GM21825 (cell line): ENCODE results near the gene NOTO.
A peak's percentile ranks its signal among the peaks of the same experiment; 100 is the strongest.
"Not testable (repeated sequence)": the region's sequence is repeated elsewhere in the genome, so short reads cannot be mapped to it uniquely, and the experiment has no call there.

Experiments
- ATAC-seq: cut with Tn5 transposase; IDR thresholded peaks from one replicate; pipeline ENCODE4 v1.9.1; 2021; ENCODE audit warnings: mild to moderate bottlenecking, moderate library complexity; ENCODE audit not compliant: unreplicated experiment

The NOTO gene

DNA sequence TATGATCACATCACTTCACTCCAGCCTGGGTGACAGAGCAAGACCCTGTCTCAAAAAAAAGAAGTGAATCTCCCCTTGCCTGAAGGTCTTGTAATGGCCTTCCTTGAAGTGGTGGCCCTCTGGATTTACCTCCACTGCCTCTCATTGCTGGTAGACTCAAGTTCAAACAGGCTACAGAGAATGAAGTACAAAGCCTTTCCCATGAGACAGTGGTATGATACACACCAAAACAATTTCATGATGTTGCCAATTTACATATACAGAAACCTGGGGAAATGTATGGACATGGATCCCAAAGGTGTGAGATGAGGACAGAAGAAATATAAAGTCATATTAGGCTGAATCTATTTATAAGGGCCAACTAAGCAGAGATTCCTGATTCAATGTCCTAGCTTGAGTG, 4.8 kb upstream of the NOTO start:
- ATAC-seq: no peak

DNA sequence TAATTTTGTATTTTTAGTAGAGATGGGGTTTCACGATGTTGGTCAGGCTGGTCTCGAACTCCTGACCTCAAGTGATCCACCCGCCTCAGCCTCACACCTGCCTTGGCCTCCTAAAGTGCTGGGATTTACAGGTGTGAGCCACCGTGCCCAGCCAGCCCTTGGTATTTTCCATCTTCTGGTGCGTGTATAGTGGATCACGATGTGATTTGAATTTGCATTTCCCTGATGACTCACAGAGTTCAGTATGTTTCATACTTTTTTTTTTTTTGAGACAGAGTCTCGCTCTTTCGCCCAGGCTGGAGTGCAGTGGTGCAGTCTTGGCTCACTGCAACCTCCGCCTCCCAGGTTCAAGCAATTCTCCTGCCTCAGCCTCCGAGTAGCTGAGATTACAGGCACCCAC, 2.1 kb upstream of the NOTO start:
- not testable (repeated sequence) for ATAC-seq

DNA sequence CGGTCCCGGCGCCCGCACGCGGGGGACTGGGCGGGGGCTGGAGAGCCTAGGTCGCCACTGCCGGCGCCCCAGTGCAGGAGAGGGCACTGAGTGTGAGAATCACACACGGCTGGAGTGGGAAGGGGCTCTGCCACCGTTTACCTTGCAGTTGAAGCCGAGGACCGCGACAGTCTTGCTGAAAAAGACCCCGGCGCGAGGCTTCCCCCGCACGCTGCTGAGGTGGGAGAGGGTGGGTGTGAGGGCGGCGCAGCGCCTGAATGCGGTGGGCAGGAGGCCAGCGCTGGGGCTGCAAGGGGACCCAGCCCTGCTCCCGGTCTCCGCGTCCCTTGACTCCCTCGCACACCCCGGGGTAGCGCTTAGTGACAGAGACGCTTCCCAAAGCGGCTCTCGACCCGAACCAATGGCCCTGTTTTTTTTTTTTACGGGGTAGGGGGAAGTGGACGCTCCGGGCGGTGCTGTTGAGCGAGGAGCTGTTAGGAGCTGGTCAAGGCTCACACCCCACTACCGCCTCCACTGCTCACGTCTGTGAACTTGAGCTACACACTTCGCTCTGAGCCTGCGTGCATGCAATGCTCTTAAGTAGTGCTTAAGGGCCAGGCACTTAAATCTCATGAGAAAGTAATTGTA, 794 bp downstream of the NOTO start:
- ATAC-seq: no peak

DNA sequence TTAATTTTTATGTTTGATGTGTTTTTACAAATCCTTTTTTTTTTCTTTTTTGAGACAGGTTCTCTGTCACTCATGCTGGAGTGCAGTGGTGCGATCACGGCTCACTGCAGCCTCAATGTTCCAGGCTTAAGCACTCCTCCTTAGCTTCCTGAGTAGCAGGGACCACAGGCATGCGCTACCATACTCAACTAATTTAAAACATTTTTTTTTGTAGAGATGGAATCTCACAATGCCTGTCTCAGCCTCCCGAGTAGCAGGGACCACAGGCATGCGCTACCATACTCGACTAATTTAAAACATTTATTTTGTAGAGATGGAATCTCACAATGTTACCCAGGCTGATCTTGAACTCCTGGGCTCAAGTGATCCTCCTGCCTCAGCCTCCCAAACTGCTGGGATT, 3.2 kb downstream of the NOTO start:
- ATAC-seq: no peak

DNA sequence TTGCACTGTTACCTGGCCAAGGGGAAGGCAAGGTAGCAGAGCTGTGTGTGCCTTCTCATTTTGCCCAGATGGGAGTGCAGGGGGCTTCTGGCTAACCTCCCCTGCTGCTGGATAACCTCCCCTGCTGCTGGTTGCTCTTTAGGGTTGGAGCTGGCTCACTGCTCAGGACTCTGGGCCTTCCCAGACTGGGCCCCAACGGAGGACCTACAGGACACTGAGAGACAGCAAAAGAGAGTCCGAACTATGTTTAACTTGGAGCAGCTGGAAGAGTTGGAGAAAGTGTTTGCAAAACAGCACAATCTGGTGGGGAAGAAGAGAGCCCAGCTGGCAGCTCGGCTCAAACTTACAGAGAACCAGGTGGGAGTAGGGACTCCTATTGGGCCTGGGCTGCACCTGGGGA, 5.9 kb downstream of the NOTO start:
- no peak for ATAC-seq

DNA sequence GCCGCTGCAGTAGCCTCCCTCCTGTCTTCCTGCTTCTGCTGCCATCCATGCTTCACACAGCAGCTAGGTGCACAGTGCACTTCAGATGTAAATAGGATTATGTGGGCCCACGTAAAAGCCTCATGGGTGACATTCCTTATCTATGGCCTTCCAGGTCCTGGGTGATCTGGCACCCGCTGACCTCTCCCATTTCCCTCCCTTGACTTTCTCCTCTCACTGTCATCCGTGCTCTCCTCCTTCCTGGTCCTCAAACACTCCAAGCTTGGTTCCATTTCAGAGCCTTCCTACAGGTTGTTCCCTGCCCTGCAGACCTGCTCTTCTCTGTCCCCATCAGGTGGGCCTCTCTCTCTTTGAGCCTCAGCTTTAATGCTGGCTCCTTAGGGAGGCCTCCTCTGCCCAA, 7.6 kb downstream of the NOTO start:
- ATAC-seq: no peak

DNA sequence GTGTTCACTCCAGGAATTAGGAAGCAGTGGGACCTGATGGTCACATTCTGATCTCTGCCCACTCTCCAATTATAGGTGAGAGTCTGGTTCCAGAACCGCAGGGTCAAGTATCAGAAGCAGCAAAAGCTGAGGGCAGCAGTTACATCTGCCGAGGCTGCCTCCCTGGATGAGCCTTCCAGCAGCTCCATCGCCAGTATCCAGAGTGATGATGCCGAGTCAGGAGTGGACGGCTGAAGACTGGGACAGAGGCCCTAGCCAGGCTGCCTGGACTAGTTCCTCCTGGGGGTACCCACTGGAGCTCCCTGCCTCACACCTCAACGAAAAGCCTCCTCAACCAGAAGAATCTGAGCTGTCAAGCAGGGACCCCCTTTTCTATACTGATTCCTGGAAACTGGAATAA, 8.3 kb downstream of the NOTO start:
- no peak for ATAC-seq

DNA sequence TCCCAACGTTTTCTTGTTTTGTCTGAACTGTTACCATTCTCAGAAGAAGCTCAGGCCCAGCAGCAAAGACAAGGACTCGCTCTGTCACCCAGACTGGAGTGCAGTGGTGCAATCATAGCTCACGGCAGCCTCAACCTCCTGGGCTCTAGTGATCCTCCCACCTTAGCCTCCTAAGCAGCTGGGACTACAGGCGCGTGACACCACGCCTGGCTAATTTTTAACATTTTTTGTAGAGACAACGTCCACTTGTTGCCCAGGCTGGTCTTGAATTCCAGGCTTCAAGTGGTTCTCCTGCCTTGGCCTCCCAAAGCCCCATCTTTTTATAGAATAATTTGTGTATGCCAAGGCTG, 9.7 kb downstream of the NOTO start:
- no peak for ATAC-seq

DNA sequence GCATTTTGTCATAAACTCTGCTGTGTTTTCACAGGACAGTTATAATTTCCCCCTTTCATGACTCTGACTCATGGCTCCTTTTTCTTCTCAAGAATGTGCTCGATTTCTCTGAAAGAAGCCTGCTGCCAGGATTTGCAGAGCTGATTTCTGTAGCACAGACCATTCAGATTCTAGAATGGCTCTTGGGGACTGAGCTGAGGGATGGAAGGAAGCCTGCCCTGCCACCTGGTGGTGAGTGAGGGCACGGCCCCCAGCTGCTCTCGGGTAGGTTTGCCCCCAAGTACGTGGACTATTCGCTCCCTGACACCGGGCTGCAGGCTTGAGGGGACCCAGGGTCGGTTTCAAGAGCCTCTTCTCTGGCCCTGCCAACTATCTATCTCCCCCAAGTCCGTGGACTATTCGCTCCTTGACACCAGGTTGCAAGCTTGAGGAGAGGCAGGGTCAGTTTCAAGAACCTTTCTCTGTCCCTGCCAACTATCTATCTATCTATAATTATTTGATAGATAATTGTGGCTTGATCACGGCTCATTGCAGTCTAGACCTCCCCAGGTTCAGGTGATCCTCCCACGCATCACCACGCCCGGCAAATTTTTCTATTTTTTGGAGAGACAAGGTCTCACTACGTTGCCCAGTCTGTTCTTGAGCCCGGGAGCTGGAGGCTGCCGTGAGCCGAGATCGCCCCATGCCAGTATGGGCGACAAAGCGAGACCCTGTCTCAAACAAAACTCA, 10.2 kb downstream of the NOTO start:
- peak; percentile 74 for ATAC-seq

DNA sequence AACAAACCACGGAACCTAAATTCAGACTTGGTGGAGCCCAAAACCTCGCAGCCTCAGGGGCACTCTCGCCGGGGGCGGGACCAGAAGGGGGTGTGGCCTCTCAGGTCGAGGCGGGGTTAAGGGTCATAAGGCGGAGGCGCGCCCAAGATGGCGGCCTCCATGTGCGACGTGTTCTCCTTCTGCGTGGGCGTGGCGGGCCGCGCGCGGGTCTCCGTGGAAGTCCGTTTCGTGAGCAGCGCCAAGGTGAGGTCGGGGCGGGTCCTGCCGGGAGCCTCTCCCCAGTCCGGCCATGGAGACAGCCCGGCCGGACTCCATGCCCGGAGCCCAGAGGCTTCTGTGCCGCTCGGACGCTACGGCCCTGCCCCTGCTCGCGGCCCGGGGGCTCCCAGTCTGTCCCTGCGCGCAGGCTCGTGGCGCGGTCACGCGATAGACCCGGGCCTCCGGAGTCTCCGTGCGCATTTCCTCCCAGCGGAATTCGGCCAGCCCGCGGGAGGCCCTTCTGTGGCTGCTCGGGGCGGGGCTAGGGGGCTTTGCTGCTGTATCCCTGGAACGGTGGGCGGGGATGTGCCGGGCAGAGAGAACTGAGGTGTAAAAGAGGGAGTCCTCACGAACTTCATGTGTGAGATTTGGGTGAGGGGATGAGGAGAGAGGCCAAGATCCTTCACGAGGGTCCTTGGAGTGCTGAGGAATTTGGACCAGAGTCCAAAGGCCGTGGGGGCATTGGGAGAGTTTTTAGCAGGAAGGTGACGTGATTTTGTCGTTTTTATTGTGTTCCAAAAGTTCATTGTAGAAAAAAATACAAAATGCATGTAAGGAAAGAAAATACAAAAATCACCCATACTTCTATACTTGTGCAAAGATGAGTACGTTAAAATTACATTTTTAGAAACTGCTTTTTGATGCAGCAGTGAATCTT, 12.0 kb downstream of the NOTO start, which contains the start of gene SMYD5:
SMYD5 (plus strand) TSS at position 126 of the 916 bp plus-strand sequence; CDS start at position 148, 22 bp downstream.
- ATAC-seq: peak; percentile 89

DNA sequence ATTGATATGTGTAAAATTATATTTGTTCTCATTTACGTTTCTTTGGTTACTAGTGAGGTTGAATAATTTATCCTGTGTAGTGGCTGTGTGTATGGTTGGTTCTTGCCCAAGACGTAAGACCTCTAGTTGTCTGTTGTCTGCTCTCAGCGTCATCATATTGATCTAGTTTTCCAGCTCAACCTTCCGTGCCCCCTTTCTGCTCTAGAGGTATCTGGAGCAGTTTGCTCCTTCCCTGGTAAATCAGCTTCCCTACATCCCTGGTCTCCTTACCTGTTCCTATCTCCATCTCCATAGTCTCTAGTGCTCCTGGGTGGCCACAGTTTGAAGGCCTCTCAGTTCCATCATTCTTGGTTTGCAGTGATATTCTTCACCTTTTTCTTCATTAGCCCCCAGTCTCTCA, 12.9 kb downstream of the NOTO start:
- ATAC-seq: no peak

DNA sequence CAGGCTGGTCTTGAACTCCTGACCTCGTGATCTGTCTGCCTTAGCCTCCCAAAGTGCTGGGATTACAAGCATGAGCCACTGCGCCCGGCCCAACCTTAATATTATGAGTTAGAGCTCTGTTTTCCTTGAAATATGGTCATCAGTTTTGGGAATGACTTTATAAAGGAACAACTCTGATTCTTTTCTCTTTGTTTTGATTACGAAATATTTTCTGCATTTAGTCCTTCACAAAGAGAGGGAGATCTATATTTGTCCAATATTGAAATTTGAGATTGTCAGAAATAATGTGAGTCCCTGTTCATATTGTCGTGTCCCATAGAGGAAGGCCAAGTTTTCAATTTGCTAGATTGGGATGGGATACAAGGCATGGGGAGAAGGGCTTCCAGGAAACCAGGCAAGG, 14.8 kb downstream of the NOTO start:
- no peak for ATAC-seq

DNA sequence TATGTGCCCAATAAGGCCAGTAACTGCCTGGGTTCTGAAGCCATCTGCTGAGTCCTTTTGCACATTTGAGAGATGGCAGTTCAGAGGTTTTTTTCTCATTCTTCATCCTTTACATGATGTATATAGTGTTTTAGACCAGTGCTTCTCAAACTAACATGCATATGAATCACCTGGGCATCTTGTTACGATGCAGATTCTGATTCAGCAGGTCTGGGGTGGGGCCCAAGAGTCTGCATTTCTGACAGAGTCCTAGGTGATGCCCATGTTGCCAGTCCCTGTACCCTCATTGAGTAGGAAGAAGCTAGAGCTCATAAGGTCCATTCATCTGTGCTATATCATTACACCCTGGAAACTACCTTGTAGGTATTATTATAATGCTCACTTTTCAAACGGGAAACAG, 15.5 kb downstream of the NOTO start:
- ATAC-seq: no peak

DNA sequence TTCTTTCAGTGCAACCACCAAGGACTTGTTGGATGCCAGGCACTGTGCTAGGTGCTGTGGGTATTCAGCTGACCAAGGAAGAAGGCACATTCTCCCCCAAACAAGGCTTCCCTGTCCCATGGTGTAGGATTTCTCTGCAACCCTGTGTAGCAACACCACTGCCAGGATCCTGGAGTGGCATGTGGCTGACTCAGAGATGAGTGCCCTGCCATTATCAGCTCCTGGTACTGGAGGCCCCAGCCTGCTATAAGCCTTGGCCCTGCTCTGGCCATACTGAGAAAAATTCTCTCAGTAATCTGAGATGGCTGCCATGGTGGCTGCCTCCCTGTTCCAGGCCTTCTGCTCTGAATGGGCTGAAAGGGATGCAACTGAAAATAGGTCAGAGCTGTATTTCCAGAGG, 15.9 kb downstream of the NOTO start:
- no peak for ATAC-seq

DNA sequence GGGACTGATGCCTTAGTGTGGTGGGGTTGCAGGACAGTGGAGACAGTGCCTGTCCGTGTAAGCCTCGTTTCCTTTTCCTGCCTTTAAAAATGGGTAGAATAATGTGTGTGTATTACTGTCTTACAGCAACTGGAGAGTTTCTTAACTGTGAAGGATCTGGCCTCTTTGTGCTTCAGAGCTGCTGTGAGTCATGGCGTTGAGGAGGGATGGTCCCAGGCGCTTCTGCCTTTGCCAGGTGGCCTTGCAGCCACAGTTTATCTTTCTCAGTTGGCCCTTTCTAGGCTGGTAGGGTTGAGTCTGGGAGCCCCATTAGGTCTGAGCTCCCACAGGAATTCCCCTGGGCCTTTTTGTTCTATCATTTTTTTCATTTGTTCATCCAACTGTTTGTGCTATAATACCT, 21.4 kb downstream of the NOTO start:
- no peak for ATAC-seq

DNA sequence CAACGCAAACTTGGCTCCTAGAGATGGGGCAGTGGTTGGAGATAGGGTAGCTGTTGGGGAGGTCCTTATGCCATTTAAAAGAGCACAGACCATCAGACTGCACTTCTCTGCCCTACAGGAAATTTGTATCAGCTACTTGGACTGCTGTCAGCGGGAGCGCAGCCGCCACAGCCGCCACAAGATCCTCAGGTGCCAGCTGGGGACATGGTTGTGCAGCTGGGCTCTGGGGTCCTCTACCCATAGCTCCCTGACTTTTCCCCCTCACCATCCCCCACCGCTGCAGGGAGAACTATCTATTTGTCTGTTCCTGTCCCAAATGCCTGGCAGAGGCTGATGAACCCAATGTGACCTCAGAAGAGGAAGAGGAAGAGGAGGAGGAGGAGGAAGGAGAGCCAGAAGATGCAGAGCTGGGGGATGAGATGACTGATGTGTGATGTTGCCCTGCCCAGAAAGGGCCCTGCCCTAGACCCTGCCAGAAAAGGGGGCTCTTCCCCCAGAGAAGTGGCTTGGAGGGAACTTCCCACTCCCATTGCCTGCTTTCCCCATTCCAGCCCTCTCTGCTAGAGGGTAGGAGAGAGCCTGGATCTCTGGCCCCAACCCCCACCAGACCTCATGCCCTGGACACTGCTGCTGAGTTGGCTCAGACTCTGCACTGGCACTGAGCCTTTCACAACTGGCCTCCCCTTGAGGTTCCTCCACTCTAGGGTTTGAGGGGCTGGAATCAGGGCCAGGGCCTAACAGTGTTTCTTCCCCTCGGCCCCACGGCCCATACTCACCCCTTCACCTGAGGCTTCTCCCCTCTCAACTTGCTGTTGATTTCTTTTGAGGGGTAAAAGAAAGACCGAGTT, 23.4 kb downstream of the NOTO start:
- no peak for ATAC-seq

DNA sequence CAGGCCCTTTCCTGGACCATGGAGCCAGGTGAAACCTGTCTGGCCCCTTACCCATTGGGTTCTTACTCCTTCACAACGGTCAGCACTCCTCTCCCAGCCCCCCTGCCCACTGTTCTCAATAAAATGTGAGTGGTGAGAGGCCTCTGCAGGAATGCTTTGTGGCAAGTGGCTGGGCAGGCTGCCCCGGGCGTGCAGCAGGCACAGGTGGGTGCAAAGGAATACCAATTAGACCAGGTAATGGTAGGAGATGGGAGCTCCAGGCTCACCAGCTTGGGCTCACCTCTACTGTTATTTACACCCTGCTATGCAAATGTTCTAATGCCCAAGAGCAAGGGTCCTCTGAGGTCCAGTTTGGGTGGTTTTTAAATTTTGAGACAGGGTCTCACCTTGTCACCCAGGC, 24.7 kb downstream of the NOTO start:
- no peak for ATAC-seq

DNA sequence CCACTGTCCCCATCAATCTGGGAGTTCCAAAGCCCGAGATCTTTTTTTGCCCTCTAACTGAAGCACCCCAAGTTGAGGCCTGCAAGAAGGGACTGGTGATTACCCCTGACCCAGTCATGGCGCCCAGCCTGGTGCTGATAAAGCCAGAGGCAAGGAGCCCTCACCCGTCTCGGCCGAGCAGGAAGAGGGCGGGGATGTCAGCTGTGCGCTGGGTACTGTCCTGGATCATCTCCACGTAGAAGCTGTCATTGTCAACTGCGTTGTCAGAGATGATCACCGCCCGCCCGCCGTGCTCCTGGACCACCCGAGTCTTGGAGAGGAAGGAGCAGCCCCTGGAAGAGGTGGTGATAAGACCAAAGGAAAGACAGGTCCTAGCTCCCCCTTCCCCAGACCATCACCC, 26.3 kb downstream of the NOTO start:
- ATAC-seq: no peak

DNA sequence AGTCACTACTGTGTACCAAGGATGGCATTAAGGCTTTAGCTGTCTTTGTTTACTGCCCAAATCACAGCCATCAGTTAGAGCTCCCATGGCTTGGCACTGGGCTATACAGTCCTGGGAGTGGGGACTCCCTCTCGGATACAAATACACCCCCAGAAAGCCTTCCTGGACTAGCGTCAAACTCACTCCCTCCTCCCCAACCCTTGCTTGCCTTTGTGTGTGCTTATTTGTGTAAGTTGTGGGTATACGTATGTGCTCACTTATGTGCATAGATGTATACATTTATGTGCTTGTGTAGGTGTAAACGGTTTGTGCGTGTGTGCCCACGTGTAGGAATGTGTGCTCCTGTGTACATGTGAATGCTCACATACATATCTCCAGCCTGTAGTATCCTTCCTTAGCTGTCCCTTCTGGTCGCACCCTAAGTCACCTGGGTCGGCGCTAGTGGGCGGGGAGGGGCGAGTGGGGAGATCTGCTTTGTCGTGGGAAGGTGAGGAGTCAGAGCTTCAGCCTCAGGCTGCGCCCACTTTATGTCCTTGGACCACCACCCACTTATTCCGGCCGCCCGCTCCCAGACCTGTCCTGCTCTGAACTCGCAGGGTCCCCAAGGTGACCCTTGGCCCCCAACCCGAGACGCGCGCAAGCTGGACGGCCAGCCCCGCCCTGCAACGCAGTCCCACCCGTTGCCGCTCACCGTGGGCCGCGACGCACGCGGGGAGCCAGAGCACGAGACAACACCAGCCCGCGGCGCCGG, 30.2 kb downstream of the NOTO start:
- peak; percentile 6 for ATAC-seq
